GM19351 (cell line): ENCODE results near the gene XKRX.

ENCODE experiments used
- ATAC-seq: cut with Tn5 transposase; IDR thresholded peaks from one replicate; pipeline ENCODE4 v1.9.1; 2021; ENCODE audit warnings: mild to moderate bottlenecking, moderate library complexity; ENCODE audit not compliant: unreplicated experiment

Gene XKRX

GRCh38 chrX:100928660-100929613, at the start of gene XKRX:
TSS of gene XKRX (minus strand) at chrX:100928917. CDS start at chrX:100928304, 613 bp downstream.
- ATAC-seq: peak; percentile 54

GRCh38 chrX:100976211-100976610, 47.5 kb upstream of the XKRX start:
- ATAC-seq: no peak

GRCh38 chrX:100975212-100975611, 46.5 kb upstream of the XKRX start:
- no peak for ATAC-seq

GRCh38 chrX:100973411-100973810, 44.7 kb upstream of the XKRX start:
- ATAC-seq: no peak

GRCh38 chrX:100969936-100970335, 41.2 kb upstream of the XKRX start:
- no peak for ATAC-seq

- ATAC-seq: no peak
Observed at GRCh38 chrX:100969408-100969807, 40.7 kb upstream of the XKRX start, which contains the start of gene ARL13A. TSS of gene ARL13A (plus strand) at chrX:100969708. CDS start at chrX:100973690, 3,982 bp downstream.

GRCh38 chrX:100964362-100964761, 35.6 kb upstream of the XKRX start:
- no peak for ATAC-seq

GRCh38 chrX:100962811-100963210, 34.1 kb upstream of the XKRX start:
- no peak for ATAC-seq

GRCh38 chrX:100948557-100948956, 19.8 kb upstream of the XKRX start:
- no peak for ATAC-seq

GRCh38 chrX:100946299-100946927, 17.7 kb upstream of the XKRX start:
- no peak for ATAC-seq

- no peak for ATAC-seq
Observed at GRCh38 chrX:100944601-100945000, 15.9 kb upstream of the XKRX start.

- no peak for ATAC-seq
Observed at GRCh38 chrX:100939333-100939732, 10.6 kb upstream of the XKRX start.

- ATAC-seq: no peak
Observed at GRCh38 chrX:100935767-100936166, 7.0 kb upstream of the XKRX start.

- ATAC-seq: peak; percentile 12
Observed at GRCh38 chrX:100931925-100932285, 3.2 kb upstream of the XKRX start.

GRCh38 chrX:100931218-100931924, 2.7 kb upstream of the XKRX start:
- peak; percentile 71 for ATAC-seq

GRCh38 chrX:100926453-100926852, 2.3 kb downstream of the XKRX start:
- no peak for ATAC-seq

- no peak for ATAC-seq
Observed at GRCh38 chrX:100924375-100924774, 4.3 kb downstream of the XKRX start.

- no peak for ATAC-seq
Observed at GRCh38 chrX:100915562-100915961, 13.2 kb downstream of the XKRX start.

- no peak for ATAC-seq
Observed at GRCh38 chrX:100913111-100913510, 15.6 kb downstream of the XKRX start.

- no peak for ATAC-seq
Observed at GRCh38 chrX:100911731-100912130, 17.0 kb downstream of the XKRX start.

- ATAC-seq: no peak
Observed at GRCh38 chrX:100905620-100906019, 23.1 kb downstream of the XKRX start.
